Coronary artery (tissue), 2 donors: Measurements from ENCODE around the gene PASK.
A peak's percentile ranks its signal among the peaks of the same experiment; 100 is the strongest.
"Not testable (repeated sequence)": the region's sequence is repeated elsewhere in the genome, so short reads cannot be mapped to it uniquely, and the experiment has no call there.

Experiments
- DNase-seq: peaks from one replicate; pipeline ENCODE4 v3.0.0-alpha.2; 2017; ENCODE audit warnings: low spot score
- H3K27ac ChIP-seq, 2 donors: fragments of 200-600 bp; sonication (generic); one replicate each; pipeline ENCODE4 v1.5.1; 2016 to 2019
- H3K4me3 ChIP-seq: fragments of 200-600 bp; sonication (generic); 2 replicates; pipeline ENCODE4 v1.5.1; 2016; ENCODE audit warnings: mild to moderate bottlenecking, moderate library complexity
- CTCF ChIP-seq: fragments of 200-600 bp; sonication (generic); IDR thresholded peaks from one replicate; pipeline ENCODE4 v1.5.1; 2019; ENCODE audit warnings: antibody characterized with exemption

Gene PASK

GRCh38 chr2:241148891-241149674, at the start of gene PASK:
Gene PASK (minus strand): TSS chr2:241149472. CDS start chr2:241143032, 6,440 bp downstream.
- Histone ChIP-seq H3K27ac (peak within 1 kb of the TSS; percentile 73 to 87), H3K4me3 (peak within 1 kb of the TSS; percentile 93)
- no peak for TF ChIP-seq CTCF
- DNase-seq = peak; percentile 92

GRCh38 chr2:241198381-241199279, 49.4 kb upstream of the PASK start:
- Histone ChIP-seq H3K27ac (no peak overlapping the region), H3K4me3 (no peak overlapping the region)
- no peak for TF ChIP-seq CTCF
- DNase-seq = no peak

GRCh38 chr2:241197947-241198346, 48.7 kb upstream of the PASK start:
- Histone ChIP-seq H3K27ac (no peak overlapping the region), H3K4me3 (no peak overlapping the region)
- TF ChIP-seq CTCF = no peak
- DNase-seq = no peak

- not testable (repeated sequence) for H3K27ac ChIP-seq, DNase-seq, H3K4me3 ChIP-seq
These were observed 48.0 kb upstream of the PASK start for GRCh38 chr2:241197246-241197645.

- Histone ChIP-seq H3K4me3 (no peak overlapping the region), H3K27ac (no peak overlapping the region)
- no peak for TF ChIP-seq CTCF
- DNase-seq = no peak
These were observed 46.3 kb upstream of the PASK start for GRCh38 chr2:241195506-241196130.

- no peak for DNase-seq
- H3K4me3 ChIP-seq = no peak overlapping the region
- TF ChIP-seq CTCF = no peak
- no peak overlapping the region for H3K27ac ChIP-seq
These were observed 45.5 kb upstream of the PASK start for GRCh38 chr2:241194811-241195210.

- TF ChIP-seq CTCF = no peak
- Histone ChIP-seq H3K27ac (no peak overlapping the region), H3K4me3 (no peak overlapping the region)
- DNase-seq = no peak
These were observed 44.0 kb upstream of the PASK start for GRCh38 chr2:241193271-241193670.
